HG03139 (cell line): ENCODE results near the gene ENKD1.

Experiments
- ATAC-seq: cut with Tn5 transposase; IDR thresholded peaks from one replicate; pipeline ENCODE4 v1.9.1; 2021; ENCODE audit not compliant: unreplicated experiment

ENKD1 gene

DNA sequence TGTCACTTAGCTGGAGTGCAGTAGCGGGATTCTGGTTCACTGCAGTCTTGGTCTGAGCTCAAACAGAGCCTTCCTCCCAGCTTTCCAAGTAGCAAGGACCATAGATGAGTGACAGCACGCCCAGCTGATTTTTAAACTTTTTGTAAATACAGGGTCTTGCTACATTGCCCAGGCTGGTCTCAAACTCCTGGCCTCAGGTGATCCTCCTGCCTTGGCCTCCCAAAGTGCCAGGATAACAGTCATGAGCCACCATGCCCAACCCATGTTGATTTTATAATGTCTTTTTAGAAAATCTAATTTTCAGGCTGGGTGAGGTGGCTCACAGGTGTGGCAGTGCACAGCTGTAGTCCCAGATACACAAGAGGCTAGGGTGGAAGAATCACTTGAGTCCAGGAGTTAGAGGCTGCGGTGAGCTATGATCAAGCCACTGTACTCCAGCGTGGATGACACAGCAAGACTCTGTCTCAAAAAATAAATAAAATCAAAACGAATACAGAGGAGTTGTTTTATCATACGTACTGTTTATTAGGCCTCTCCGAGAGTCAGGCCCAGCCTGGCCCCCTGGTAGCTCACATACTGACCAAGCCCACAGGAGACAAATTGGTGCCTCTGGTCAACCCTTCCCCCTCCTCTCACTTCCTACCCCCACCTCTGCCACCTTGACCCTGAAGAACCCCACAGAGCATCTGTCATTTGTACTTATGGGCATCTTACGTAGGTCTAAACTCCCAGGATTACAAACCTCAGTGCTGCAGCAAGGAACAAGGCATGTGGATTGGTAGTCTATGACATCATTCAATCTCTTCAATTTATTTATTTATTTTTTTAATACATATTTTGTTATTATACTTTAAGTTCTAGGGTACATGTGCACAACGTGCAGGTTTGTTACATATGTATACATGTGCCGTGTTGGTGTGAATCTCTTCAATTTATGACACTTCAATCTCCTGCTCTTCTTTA, 13.7 kb upstream of the ENKD1 start:
- ATAC-seq, result no peak

DNA sequence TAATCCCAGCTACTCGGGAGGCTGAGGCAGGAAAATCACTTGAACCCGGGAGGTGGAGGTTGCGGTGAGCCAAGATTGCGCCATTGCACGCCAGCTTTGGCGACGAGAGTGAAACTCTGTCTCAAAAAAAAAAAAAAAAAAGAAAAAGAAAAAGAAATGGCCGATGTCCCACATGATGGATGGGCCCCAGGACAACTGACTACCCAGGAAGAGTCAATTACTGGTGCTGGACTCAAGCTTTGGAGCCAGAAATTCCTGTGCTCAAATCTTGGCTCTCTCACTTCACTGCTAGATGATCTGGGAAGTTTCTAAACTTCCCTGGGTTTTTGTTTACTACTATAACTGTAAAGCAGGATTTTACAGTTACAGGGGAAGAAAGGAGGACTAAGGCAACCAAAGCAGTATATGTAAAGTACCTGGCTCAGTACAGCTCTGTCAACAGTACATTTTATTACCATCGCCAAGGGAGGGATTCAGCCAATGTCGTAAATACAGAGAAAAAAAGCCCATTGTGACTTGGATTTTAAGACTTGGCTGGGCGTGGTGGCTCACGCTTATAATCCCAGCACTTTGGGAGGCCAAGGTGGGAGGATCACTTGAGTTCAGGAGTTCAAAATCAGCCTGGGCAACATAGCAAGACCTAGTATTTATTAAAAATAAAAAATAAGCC, 11.9 kb upstream of the ENKD1 start:
- no peak for ATAC-seq

DNA sequence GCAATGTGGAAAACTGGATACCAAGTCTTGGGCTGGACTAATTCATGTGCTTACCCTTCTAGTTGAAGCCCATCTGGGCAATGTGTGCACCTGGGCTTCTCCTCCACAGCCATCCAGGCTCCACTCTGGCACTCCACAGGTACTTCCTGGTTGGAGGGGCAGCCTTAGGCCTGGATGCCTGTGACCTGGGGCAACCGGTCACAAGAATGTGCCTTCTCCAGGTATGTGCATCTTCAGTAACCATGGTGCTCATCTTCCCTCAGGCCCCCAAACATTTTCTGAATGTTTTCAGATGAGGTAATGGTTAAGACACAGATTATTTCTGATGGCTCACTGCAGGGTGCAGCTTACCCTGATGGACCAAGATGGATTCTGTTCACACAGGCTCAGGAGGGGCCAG, 11.2 kb upstream of the ENKD1 start:
- ATAC-seq, result no peak

DNA sequence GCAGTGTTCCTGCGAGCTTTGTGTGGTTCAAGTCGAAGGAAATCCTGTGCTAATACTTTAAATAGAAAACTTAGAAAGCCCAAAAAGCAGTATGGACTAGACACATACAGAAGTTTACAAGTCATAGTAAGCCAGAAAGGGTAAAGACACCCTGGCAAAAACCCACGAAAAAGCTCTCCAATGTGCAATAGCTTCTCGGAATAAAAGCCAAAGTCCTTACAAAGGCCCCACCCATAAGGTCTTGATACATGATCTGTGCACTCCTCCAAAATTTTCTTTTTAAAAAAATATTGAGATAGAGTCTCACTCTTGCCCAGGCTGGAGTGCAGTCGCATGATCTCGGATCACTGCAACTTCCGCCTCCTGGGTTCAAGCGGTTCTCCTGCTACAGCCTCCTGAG, 10.4 kb upstream of the ENKD1 start:
- ATAC-seq, result no peak

DNA sequence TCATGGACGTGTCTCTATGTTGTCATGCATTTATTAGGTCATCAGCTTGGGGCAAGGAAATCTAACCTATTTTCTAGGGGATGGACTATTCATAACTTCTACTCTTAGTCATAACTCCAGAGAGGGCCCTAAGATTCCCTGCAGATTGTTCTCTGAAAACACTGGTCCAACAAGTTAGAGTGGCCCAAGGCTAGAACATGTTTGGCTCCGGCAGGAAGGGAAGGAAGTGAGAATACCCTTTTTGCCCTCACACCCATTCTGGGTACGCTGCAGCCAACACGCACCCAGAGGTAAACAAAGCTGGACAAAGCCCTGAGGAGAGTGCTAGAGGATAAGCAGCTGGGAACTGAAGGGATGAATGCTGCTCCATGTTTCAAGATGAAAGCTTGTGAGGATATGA, 10.0 kb upstream of the ENKD1 start:
- ATAC-seq, result no peak

DNA sequence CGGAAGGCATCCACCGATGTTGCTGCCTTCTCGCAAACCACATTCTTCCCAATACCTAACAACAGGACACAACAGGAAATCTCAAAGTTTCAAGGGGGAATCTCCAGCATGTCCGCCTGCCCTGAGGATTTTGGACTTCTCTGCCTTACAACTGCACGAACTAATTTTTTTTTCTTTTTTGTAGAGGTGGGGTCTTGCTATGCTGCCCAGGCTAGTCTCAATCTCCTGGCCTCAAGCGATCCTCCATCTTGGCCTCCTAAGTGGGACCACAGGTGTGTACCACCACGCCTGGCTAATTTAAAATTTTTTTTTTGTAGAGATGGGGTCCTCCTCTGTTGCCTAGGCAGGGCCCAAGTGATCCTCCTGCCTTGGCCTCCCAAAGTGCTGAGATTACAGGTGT, 9.4 kb upstream of the ENKD1 start:
- no peak for ATAC-seq

DNA sequence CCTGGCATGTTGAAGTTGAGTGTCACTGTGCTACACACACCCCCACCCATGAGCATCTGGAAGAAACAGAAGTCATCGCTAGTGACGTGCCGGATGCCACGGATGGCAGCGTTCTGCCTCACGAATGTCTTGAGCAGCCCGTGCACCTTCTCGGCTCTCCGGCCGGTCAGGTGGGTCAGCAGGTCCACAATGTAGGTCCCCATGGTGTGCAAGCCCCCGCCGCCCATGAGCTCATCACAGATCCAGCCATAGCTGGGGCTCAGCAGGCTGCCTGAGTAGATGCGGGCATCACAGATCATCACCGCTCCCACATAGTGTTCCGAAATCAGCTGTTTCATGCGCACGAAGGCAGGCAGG, 9.0 kb upstream of the ENKD1 start:
- ATAC-seq, result no peak

DNA sequence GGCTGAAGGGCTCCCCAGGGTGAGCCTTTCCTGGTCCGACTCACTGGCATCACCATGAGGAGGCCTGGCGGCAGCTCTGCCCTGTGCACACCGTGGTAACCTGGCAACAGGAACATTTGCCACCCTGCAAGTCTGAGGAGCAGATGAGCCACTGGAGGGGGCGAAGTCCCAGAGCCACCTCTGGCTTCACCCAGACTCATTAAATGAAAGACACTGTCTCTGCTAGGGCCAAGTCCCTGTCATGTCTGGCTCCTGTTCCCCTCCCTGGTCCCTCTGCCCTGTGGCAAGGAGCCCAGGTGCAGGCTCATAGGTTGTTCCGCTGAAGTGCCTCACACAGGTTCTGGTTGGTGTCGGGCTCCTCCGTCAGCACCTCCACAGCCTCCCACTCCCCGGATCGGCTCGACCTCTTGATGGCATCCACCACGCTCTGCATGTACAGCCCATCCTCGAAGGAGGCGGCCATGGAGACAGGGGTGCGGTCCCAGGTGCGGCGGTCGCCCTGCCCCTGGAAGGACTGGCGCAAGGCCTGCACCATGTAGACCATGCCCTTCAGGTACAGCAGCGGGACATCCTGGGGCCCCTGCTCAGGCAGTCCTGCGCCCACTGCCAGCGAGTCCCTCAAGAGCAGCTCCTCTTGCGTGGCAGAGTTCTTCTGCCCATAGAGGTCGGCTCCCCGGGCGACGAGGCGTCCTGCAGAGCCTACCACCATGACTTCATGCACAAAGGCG, 8.5 kb upstream of the ENKD1 start:
- no peak for ATAC-seq

DNA sequence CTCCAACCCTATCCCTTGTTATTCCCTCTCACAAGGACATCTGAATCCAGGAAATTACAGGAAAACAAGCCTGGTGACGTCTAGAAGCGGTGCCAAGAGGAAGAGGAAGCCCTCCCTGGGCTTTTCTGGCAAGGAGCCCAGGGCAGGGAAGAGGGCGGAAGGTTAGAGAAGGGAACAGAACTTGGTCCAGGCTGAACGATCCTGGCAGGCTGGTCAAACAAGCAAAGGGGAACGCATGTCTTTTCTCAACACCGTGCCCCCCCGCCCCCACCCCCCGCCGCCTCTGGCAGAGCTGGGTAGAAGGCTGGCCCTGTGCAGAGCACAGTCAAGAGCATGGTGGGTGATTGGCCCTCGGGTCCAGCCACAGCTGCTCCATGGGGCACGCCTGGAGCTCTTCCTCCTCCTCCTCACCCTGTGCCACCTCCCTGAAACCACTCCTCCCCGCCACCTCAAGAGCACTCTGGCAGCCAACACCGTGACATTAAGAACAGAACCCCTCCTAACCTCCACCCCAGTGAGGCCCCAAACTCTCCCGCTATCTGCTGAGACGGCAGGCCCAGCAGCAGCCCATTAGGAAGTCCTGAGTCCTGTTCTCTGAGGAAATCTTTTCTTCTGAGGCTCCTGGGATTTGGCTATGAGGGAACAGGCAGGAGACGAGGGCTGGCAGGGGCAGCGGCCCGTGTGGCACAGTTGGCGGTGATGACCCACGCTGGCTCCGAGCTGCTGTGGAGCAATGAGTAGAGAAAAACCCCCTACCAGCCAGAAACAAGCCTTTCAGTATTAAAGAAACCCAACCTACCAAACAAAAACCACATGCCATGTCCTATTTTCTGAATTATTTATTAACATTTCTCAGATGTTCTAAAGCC, 7.4 kb upstream of the ENKD1 start:
- ATAC-seq, result no peak

DNA sequence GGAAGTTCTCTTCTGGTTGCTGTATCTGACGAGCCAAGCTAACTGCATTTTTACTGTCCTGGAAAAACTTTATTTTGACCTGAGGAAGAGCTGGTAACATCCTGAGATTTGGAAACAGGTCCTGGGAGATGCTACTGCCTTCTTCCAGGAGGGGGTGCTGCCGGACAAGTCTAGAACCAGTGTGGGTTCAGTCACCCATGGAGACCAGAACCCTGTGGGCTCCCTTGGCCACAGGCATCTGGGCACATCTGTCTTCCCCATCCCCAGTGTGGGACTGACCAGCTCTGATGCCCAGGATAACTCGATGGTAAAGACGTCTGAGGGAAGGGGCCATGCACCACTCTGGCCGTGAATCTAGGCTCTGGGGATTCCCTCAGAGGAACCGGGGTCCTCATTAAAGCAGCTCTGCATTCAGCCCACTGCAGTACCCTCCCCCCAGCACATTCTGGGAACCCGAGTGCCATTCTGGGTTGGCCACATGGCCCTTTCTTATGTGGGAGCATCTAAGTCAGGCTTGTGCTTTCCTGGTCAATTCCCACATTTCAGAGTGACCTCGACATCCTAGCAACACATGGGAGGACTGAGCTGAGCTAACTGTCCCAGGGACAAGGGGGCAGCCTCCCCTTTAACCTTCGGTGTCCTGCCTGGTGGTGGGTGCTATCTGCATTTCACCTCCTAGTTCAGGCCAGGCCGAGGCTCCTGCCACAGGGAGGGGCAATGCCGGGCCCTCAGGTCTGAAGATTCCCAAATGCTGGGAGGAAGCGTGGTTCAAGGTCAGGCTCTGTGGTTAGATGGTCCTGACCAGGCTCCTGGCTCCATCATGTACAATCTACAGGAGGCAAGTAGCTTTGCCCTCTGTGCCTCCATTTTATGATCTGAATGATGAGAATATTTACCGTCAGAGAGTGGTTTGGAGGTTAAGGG, 6.5 kb upstream of the ENKD1 start:
- ATAC-seq, result no peak

DNA sequence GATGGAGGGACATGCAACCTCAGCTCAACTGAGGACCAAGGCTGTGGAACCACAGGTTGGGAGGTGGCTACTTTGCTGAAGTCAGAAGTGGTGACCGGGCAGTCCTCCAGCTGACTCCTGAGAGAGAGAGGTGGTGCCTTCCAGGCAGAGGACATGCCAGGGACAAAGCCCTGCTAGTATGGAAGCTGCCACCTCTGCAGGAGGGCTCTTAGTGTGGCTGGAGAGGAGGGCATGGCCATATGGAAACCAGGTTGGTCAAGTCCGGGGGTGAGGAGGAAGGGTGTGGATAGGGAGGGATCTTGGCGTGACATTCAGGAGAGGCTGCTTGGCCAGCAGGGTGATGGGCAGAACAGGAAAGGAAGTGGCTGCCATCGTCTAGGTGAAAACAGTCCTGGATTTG, 5.8 kb upstream of the ENKD1 start:
- ATAC-seq, result no peak

DNA sequence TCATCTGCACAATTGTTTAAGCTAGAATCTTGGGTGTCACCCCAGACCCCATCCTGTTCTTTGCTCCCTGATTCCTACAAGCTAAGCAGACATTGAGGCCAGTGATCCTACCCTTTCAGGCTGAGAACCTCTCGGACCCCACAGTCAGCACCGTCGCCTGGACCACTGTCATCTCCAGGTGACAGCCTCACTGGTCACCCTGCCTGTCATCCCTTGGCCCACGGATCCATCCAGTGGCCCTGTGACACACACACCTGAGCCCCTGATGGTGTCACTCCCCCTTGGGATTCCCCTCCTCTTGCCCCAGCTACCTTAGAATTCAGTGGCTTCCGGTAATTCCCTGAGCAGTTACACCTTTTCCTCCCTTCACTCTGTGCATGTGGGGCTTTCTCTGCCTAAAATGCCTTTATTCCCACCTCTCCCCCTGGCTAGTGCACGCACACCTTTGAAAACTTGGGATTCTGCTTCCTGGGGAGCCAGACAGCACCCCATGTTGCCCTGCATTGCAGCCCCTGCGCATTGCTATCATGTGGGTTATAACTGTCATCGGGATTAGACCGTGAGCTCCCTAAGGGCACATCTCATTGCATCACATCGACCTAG, 3.0 kb upstream of the ENKD1 start:
- ATAC-seq, result no peak

DNA sequence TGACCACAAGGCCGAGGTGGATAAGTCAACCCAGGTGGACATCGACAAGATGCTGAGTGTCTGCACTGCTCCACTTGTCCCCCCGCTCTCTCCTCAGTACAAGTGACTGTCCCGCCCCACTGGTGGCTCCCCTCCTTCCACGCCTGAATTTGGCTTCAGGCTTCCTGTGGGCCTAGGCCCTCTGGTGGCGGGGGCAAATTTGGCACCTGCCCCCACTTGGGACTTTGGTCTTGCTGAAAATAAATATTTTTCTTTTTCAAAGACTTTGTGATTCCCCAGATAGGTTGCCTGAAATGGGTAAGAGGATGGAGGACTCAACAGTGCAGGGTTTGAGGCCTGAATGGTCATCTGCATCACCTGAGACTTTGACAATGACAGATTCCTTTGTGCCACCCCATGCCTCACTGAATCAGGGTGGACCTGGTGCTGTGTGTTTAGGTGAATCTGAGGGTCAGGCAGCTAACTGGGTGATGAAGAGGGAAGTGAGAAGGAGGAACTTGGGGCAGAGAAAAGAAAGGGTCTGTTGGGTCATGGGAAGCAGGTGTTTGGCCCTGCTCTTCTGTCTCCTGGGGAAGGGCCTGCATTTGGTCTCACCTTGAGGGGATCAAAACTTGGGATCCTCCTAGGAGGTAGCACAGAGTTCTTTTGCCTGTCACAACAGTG, 2.1 kb upstream of the ENKD1 start:
- no peak for ATAC-seq

DNA sequence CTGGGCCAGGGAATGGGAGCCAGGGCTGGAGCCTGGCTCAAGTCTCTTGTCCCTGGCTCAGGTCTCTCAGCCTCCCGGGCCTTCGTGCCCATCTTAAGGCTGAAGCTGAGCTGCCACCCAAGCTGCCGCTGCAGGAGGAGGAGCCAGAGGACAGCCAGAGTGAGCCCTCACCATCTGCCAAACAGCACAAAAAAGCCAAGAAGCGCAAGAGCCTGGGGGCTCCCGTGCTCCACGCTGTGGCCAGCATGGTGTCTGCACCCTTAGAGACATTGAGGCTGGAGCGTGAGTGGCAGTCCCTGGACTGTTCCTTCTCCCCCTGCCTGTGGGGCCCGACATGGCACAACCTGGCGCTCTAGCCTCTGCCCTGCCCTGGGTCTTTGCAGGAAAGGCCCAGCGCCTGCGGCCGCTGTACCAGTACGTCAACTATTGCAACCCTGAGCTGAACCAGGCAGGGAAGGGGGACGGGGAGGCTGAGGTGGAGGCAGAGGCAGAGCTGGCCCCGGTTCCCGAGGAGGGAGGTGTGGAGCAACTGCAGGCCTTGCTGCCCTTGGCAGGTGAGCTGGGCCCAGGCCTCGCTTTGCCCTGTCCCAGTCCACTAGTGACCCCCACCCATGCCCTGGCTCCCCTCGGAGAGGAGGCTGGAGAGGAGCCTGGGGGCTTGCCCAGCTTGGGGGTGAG, 1.4 kb upstream of the ENKD1 start:
- peak; percentile 67 for ATAC-seq

DNA sequence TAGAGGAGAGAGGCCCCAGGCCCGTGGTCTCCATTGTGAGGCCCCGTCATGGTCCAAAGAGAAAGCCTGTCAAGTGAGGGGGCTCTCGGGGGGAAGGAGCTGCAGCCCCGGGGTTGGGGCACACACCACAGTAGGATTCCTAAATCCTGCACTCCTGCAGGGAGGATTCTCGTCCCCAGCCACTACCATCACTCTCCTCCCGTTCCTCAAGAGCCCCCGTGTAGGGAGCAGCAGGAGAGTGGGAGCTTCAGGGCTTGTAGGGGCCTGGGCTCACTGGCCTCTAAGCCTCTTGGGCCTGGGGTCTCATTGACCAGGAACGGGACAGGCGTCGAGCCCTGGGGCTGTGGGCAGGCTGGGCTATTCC, 885 bp upstream of the ENKD1 start:
- no peak for ATAC-seq

DNA sequence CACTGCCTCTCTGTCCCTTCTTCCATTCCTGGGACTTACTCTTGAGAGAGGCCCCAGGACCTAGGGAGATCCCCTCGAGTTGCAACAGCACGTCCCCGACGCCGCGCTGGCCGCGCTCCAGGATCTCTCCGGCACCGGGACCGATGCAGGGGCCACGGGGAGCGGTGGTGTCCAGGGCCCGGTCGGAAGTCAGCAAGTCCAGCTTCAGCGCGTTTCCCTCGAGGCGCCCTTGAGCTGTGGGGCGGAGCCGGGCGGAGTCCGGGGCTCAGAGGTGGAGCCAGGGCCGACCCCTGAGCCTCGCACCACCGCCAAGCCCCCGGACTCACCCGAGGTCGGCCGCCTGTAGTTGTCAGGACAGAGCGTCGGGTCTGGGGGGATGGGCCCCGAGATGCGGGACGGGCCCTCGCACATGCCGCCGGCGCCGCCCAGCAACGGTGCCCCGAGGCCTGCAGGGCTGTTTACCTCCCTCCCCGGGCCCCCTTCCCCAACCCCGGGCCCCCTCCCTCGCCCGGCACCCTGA, 458 bp downstream of the ENKD1 start:
- ATAC-seq, result no peak

DNA sequence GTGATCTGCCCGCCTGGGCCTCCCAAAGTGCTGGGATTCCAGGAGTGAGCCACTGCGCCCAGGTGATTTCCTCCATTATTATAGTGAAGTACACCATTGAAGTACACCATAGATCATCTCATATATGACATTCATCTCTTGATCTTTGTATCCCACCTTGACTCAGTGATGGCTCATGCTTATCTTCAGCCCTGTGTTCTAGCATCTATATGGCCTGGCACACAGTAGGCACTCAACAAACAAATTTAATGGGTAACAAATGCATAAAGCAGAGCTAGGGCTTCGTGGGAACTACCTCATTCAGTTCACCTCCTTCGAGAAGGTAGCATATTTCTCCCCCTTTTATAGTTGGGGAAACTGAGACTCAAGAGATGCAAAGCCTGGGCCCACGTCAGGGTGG, 952 bp downstream of the ENKD1 start:
- ATAC-seq, result no peak

DNA sequence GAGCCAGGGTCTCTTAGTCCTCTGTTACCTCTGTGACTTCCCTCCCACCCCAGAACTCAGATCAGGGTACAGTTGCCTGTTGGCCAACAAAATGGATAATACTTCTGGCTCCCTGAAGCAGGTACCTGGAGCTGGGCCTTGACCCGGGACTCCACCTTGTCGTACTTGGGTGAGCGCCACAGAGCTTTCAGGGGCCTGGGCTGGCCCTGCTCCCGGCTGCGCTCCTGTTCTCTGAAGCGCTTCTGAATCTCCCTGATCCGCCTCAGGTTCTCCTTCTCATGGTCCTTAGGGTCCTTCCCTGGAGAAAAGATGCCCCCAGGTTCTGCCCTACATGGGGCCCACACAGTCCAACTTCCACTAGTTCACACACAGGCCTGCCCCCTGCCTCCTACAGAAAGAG, 1.7 kb downstream of the ENKD1 start:
- ATAC-seq, result no peak
